Hepatocyte (in vitro differentiated cells): Measurements from ENCODE around the gene CHKA. TPM values are rescaled to one million over a fixed set of nuclear protein-coding genes. Genes with fewer than 3 reads are reported as not detected.

Experiments used
- DNase-seq: peaks from one replicate; pipeline ENCODE4 v3.0.0-alpha.2; 2016; ENCODE audit warnings: low spot score
- H2AFZ ChIP-seq: fragments of 200-600 bp; sonication (generic); 2 replicates; pipeline ENCODE4 v1.6.0; 2016; ENCODE audit warnings: antibody characterized with exemption, mild to moderate bottlenecking
- H3K27ac ChIP-seq: fragments of 200-600 bp; sonication (generic); 2 replicates; pipeline ENCODE4 v1.5.1; 2016; ENCODE audit warnings: mild to moderate bottlenecking
- H3K27me3 ChIP-seq: fragments of 200-600 bp; sonication (generic); 2 replicates; pipeline ENCODE4 v1.6.1; 2016
- H3K36me3 ChIP-seq: fragments of 200-600 bp; sonication (generic); replicated peaks from 2 replicates; pipeline ENCODE4 v1.5.1; 2016; ENCODE audit warnings: low read depth; ENCODE audit not compliant: insufficient read depth
- H3K4me1 ChIP-seq: fragments of 200-600 bp; sonication (generic); 2 replicates; pipeline ENCODE4 v1.5.1; 2016; ENCODE audit warnings: mild to moderate bottlenecking, moderate library complexity; ENCODE audit not compliant: insufficient read depth
- H3K4me2 ChIP-seq: fragments of 200-600 bp; sonication (generic); 2 replicates; pipeline ENCODE4 v1.6.0; 2016
- H3K4me3 ChIP-seq: fragments of 200-600 bp; sonication (generic); 2 replicates; pipeline ENCODE4 v1.5.1; 2016; ENCODE audit warnings: mild to moderate bottlenecking
- H3K79me2 ChIP-seq: fragments of 200-600 bp; sonication (generic); 2 replicates; pipeline ENCODE4 v1.6.0; 2017; ENCODE audit warnings: mild to moderate bottlenecking
- H3K9me2 ChIP-seq: fragments of 200-600 bp; sonication (generic); replicated peaks from 2 replicates; pipeline ENCODE4 v1.6.0; 2017; ENCODE audit warnings: mild to moderate bottlenecking; ENCODE audit not compliant: insufficient read depth
- H3K9me3 ChIP-seq: fragments of 200-600 bp; sonication (generic); 2 replicates; pipeline ENCODE4 v1.5.1; 2016; ENCODE audit warnings: low read depth, mild to moderate bottlenecking
- H4K20me1 ChIP-seq: fragments of 200-600 bp; sonication (generic); 2 replicates; pipeline ENCODE4 v1.6.0; 2016; ENCODE audit warnings: mild to moderate bottlenecking; ENCODE audit not compliant: insufficient read depth, poor library complexity, severe bottlenecking
- EZH2 ChIP-seq: fragments of 200-600 bp; sonication (generic); IDR thresholded peaks from 2 replicates; pipeline ENCODE4 v1.6.1; 2016; ENCODE audit warnings: antibody characterized with exemption, mild to moderate bottlenecking, borderline replicate concordance
- EZH2phosphoT487 ChIP-seq: fragments of 200-600 bp; sonication (generic); IDR thresholded peaks from one replicate; pipeline ENCODE4 v1.6.1; 2018; ENCODE audit warnings: antibody characterized with exemption, mild to moderate bottlenecking, low read depth, moderate library complexity; ENCODE audit not compliant: unreplicated experiment, severe bottlenecking
- WGBS: methylation state at CpG from one replicate; pipeline ENCODE4 v1.1.6; 2016; ENCODE audit warnings: low lambda C conversion rate; ENCODE audit errors: missing lambda C conversion rate; 5-methylcytosine and 5-hydroxymethylcytosine counted together
- polyA plus RNA-seq: library from polyadenylated mRNA; unstranded; fragments of >200 nt; fragmentation: Nextera tagmentation; extraction: Ambion mirVana; gene quantifications from 2 replicates; pipeline ENCODE4 v1.2.1, GENCODE V29; 2016
- total RNA-seq: library from RNA; depleted of rRNA; stranded (reverse); fragments of >200 nt; gene quantifications from 2 replicates; pipeline ENCODE4 v1.2.3, GENCODE V29; 2014
- TF ChIP-seq, protein P1 (sequence below): fragments of 200-600 bp; sonication (generic); IDR thresholded peaks from 2 replicates; pipeline ENCODE4 v1.5.1; 2016; ENCODE audit warnings: antibody characterized with exemption, mild to moderate bottlenecking; ENCODE audit not compliant: poor library complexity

The CHKA gene
- total and polyA plus RNA-seq, 2 experiments from 2014 or later, result 70.0 to 117 TPM

DNA sequence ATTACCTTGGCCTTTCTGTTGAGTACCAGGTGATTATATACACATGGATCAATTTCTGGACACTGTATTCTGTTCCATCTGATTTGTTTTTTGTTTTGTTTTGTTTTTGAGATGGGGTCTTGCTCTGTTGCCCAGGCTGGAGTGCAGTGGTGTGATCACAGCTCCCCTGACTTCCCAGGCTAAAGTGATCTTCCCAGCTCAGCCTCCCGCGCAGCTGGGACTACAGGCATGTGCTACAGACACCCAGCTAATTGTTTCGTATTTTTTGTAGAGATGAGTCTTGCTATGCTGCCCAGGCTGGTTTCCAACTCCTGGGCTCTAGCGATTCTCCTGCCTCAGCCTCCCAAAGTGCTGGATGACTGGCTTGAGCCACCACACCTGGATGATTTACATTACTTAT is 63.4 kb downstream of the CHKA start:
- Histone ChIP-seq H3K4me1 (no peaks in the 10 kb centered on the region), H3K9me2 (no peaks in the 10 kb centered on the region), H3K4me2 (no peak overlapping the region), H3K4me3 (no peak overlapping the region), H2AFZ (no peak overlapping the region), H3K27me3 (no peaks in the 10 kb centered on the region), H3K9me3 (no peaks in the 10 kb centered on the region), H3K36me3 (no peaks in the 10 kb centered on the region), H3K79me2 (no peaks in the 10 kb centered on the region), H4K20me1 (no peaks in the 10 kb centered on the region), H3K27ac (no peak overlapping the region)
- DNase-seq, result no peak
- 96% methylated on average over 4 of the region's 4 CpGs for WGBS
- TF ChIP-seq EZH2 (no peak), EZH2phosphoT487 (no peak)

DNA sequence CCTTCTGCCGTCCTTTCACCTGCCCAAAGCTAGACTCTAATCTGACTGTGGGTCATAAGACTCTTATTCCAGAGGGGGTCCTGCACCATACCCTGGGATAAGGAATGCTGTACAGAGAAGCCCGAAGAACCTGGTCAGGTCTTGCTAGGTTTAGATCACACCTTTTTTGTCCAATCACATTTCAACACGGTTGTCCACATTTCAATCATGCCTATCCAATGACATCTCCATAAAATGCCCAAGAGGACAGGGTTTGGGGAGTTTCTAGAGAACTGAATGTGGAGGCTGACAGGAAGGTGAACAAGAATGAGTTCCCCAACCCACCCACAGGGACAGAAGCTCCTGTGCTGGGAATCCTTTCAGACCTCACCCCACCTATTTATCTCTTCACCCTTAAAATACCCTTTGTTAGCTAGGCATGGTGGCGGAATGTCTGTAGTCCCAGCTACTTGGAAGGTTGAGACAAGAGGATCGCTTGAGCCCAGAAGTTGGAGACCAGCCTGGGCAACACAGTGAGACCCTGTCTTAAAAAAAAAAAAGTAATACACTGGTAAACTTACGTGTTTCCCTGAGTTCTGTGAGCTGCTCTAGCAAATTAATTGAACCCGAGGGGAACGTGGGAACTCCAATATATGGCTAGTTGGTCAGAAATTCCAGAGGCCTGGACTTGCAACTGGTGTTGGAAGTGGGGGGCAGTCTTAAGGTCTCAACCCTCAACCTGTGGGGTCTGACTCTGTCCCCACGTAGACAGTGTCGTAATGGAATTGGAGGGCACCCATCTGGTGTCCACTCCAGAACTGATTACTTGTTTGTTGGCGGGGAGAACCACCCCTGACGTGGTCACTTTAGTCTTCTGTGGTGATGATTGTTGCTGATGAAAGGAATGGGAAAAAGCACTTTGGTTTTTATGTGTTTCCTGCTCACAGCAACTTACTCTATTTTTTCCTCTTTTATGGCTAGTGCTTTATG is 64.6 kb downstream of the CHKA start:
- H3K27ac ChIP-seq, result no peak overlapping the region
- 97% methylated on average over 12 of the region's 12 CpGs for whole genome bisulfite sequencing
- no peak overlapping the region for H3K4me2 ChIP-seq
- no peak overlapping the region for H3K4me3 ChIP-seq
- no peaks in the 10 kb centered on the region for H3K4me1 ChIP-seq
- TF ChIP-seq EZH2 (no peak), EZH2phosphoT487 (no peak)
- TF ChIP-seq, protein P1, sequence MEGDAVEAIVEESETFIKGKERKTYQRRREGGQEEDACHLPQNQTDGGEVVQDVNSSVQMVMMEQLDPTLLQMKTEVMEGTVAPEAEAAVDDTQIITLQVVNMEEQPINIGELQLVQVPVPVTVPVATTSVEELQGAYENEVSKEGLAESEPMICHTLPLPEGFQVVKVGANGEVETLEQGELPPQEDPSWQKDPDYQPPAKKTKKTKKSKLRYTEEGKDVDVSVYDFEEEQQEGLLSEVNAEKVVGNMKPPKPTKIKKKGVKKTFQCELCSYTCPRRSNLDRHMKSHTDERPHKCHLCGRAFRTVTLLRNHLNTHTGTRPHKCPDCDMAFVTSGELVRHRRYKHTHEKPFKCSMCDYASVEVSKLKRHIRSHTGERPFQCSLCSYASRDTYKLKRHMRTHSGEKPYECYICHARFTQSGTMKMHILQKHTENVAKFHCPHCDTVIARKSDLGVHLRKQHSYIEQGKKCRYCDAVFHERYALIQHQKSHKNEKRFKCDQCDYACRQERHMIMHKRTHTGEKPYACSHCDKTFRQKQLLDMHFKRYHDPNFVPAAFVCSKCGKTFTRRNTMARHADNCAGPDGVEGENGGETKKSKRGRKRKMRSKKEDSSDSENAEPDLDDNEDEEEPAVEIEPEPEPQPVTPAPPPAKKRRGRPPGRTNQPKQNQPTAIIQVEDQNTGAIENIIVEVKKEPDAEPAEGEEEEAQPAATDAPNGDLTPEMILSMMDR, result no peak
- no peak for DNase-seq
- no peaks in the 10 kb centered on the region for H3K27me3 ChIP-seq
- no peaks in the 10 kb centered on the region for H3K9me2 ChIP-seq
- no peaks in the 10 kb centered on the region for H3K36me3 ChIP-seq
- no peaks in the 10 kb centered on the region for H3K79me2 ChIP-seq
- no peaks in the 10 kb centered on the region for H4K20me1 ChIP-seq
- H2AFZ ChIP-seq, result no peak overlapping the region
- no peaks in the 10 kb centered on the region for H3K9me3 ChIP-seq

DNA sequence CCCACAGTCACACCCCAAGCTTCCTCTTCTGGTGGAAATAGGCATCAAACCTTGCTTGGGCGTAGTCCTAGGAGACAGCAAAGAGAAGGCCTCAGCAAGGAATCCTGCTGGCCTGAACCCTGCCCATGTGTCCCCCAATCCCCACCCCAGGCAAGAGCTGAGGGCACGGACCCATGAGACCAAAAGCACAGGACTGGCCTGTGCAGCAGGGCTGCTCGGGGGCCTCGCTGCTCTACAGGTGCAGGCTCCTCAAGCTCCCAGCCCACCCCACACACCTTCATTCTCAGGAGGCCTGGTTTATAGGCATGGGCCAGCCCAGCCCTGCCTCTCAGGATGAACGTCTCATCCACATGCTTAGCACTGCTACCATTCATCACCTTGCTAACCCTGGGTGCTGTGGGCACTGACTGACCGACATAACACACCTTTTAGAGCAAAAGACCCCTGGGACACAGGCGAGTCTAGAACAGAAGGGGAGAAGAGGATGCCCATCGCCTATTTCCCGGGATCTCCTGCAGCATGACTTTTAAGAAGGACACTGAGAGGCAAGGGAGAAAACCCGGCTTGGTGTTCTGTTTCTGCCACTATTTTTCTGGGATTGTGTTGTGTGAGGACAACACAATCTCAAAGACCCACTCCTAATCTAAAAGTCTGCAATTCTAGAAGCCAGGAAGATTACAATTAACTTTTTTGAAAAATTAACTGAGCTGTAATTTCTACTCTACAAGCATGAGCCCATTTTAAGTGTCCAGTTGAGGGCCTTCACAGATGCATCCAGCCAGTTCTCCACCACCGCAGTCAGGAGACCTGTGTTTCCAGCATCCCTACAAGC is 67.0 kb downstream of the CHKA start:
- H4K20me1 ChIP-seq, result no peaks in the 10 kb centered on the region
- TF ChIP-seq EZH2phosphoT487 (no peak), EZH2 (no peak)
- TF ChIP-seq, protein P1, result no peak
- no peaks in the 10 kb centered on the region for H3K27me3 ChIP-seq
- H3K79me2 ChIP-seq, result no peaks in the 10 kb centered on the region
- no peaks in the 10 kb centered on the region for H3K9me3 ChIP-seq
- no peak for DNase-seq
- WGBS, result 93% methylated on average over 11 of the region's 11 CpGs
- no peak overlapping the region for H2AFZ ChIP-seq
- H3K4me1 ChIP-seq, result no peaks in the 10 kb centered on the region
- no peak overlapping the region for H3K4me3 ChIP-seq
- H3K9me2 ChIP-seq, result no peaks in the 10 kb centered on the region
- no peak overlapping the region for H3K27ac ChIP-seq
- H3K36me3 ChIP-seq, result no peaks in the 10 kb centered on the region
- no peak overlapping the region for H3K4me2 ChIP-seq
